HepG2 (cell line): ENCODE data around the gene LDLRAD3. TPM values are rescaled to one million over a fixed set of nuclear protein-coding genes. Genes with fewer than 3 reads are reported as not detected.

Experiments
- AHR ChIP-seq: IDR thresholded peaks from 2 replicates; pipeline ENCODE4 v1.6.1; 2018; ENCODE audit warnings: missing genetic modification reagents, missing compliant biosample characterization
- EEA1 ChIP-seq: sonication (generic); formaldehyde crosslinking; IDR thresholded peaks from 2 replicates; pipeline ENCODE4 v1.5.1; 2020; ENCODE audit warnings: mild to moderate bottlenecking, missing genetic modification reagents, borderline replicate concordance
- HMG20B ChIP-seq: conservative IDR thresholded peaks from 2 replicates; pipeline ENCODE4 v1.6.1; 2016; ENCODE audit warnings: missing genetic modification reagents, missing compliant biosample characterization
- PRDM15 ChIP-seq: sonication (generic); formaldehyde crosslinking; IDR thresholded peaks from 2 replicates; pipeline ENCODE4 v1.4.0; 2020; ENCODE audit warnings: missing genetic modification reagents
- ZEB1 ChIP-seq: IDR thresholded peaks from 2 replicates; pipeline ENCODE4 v1.6.1; 2012; ENCODE audit warnings: mild to moderate bottlenecking, low read depth, inconsistent platforms; ENCODE audit not compliant: insufficient replicate concordance
- ZNF296 ChIP-seq: sonication (generic); formaldehyde crosslinking; conservative IDR thresholded peaks from 2 replicates; pipeline ENCODE4 v1.5.0; 2020; ENCODE audit warnings: mild to moderate bottlenecking, missing genetic modification reagents
- polyA plus RNA-seq, 8 experiments: library from polyadenylated mRNA; depleted of rRNA in 3 of 8; stranded (reverse) in 7 of 8; unstranded in 1 of 8; fragments of >200 nt; fragmentation: Illumina TruSeq in 4 of 8; extraction: Trizol in 4 of 8; gene quantifications; 2 replicates each; pipeline versions ENCODE4 v1.2.1 to v1.2.3, GENCODE V29; 2011 to 2016; ENCODE audit warnings: low read depth in 4 of 8, missing spikeins in 1 of 8, mixed read lengths in 1 of 8; ENCODE audit not compliant: insufficient read depth in 1 of 8
- total RNA-seq, 5 experiments: library from RNA; depleted of rRNA; stranded (reverse); fragments of >200 nt; fragmentation: Illumina TruSeq; extraction: Trizol; gene quantifications; 2 replicates each; pipeline ENCODE4 v1.2.3, GENCODE V29; 2016; ENCODE audit warnings: low read depth in 1 of 5
- TF ChIP-seq, protein P1 (sequence below): sonication (generic); formaldehyde crosslinking; IDR thresholded peaks from 2 replicates; pipeline ENCODE4 v1.4.0; 2020; ENCODE audit warnings: missing genetic modification reagents
- TF ChIP-seq, protein P2 (sequence below): sonication (generic); formaldehyde crosslinking; IDR thresholded peaks from 2 replicates; pipeline ENCODE4; 2020; ENCODE audit warnings: missing genetic modification reagents, mild to moderate bottlenecking, borderline replicate concordance

LDLRAD3 gene
- total and polyA plus RNA-seq, 2 of the 13 experiments (the other 11 are each of a cell fraction or from before 2014, with no cell fraction given), result 0.50 to 0.60 TPM

GRCh38 chr11:36155770-36156160, 211.9 kb downstream of the LDLRAD3 start (continued):
- TF ChIP-seq PRDM15 (no peak), AHR (CRISPR knock-in tag) (no peak), EEA1 (CRISPR knock-in tag) (no peak), ZEB1 (no peak), ZNF296 (no peak), HMG20B (CRISPR knock-in tag) (no peak)
- TF ChIP-seq, protein P1, sequence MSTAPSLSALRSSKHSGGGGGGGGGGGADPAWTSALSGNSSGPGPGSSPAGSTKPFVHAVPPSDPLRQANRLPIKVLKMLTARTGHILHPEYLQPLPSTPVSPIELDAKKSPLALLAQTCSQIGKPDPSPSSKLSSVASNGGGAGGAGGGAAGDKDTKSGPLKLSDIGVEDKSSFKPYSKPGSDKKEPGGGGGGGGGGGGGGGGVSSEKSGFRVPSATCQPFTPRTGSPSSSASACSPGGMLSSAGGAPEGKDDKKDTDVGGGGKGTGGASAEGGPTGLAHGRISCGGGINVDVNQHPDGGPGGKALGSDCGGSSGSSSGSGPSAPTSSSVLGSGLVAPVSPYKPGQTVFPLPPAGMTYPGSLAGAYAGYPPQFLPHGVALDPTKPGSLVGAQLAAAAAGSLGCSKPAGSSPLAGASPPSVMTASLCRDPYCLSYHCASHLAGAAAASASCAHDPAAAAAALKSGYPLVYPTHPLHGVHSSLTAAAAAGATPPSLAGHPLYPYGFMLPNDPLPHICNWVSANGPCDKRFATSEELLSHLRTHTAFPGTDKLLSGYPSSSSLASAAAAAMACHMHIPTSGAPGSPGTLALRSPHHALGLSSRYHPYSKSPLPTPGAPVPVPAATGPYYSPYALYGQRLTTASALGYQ (CRISPR knock-in tag), result no peak
- TF ChIP-seq, protein P2, sequence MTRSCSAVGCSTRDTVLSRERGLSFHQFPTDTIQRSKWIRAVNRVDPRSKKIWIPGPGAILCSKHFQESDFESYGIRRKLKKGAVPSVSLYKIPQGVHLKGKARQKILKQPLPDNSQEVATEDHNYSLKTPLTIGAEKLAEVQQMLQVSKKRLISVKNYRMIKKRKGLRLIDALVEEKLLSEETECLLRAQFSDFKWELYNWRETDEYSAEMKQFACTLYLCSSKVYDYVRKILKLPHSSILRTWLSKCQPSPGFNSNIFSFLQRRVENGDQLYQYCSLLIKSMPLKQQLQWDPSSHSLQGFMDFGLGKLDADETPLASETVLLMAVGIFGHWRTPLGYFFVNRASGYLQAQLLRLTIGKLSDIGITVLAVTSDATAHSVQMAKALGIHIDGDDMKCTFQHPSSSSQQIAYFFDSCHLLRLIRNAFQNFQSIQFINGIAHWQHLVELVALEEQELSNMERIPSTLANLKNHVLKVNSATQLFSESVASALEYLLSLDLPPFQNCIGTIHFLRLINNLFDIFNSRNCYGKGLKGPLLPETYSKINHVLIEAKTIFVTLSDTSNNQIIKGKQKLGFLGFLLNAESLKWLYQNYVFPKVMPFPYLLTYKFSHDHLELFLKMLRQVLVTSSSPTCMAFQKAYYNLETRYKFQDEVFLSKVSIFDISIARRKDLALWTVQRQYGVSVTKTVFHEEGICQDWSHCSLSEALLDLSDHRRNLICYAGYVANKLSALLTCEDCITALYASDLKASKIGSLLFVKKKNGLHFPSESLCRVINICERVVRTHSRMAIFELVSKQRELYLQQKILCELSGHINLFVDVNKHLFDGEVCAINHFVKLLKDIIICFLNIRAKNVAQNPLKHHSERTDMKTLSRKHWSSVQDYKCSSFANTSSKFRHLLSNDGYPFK, result no peak
